HG02763 (cell line): ENCODE results near the gene MEAF6.
"Not testable (repeated sequence)": the region's sequence is repeated elsewhere in the genome, so short reads cannot be mapped to it uniquely, and the experiment has no call there.

ENCODE experiments used
- ATAC-seq: cut with Tn5 transposase; IDR thresholded peaks from one replicate; pipeline ENCODE4 v1.9.1; 2021; ENCODE audit warnings: mild to moderate bottlenecking, moderate library complexity; ENCODE audit not compliant: unreplicated experiment

The MEAF6 gene

DNA sequence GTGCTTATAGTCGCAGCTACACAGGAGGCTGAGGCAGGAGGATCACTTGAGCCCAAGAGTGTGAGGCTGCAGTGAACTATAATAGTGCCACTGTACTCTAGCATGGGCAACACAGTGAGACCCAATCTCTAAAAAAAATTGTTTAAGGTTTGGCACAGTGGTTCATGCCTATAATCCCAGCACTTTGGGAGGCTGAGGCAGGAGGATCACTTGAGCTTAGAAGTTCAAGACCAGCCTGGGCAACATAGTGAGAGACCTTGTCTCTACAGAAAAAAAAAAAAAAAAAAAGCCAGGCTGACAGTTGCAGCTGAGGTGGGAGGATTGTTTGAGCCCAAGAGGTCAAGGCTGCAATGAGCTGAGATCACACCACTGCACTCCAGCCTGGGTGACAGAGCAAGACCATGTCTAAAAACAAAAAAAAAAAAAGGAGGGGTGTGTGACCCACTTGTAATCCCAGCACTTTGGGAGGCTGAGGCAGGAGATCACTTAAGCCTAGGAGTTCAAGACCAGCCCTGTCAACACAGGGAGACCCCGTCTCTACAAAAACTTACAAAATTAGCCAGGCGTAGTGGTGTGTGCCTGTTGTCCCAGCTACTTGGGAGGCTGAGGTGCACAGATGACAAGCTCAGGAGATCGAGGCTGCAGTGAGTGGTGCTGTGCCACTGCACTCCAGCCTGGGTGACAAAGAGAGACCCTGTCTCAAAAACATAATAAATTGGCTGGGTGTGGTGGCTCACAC is 18.0 kb upstream of the MEAF6 start:
- ATAC-seq: not testable (repeated sequence)

DNA sequence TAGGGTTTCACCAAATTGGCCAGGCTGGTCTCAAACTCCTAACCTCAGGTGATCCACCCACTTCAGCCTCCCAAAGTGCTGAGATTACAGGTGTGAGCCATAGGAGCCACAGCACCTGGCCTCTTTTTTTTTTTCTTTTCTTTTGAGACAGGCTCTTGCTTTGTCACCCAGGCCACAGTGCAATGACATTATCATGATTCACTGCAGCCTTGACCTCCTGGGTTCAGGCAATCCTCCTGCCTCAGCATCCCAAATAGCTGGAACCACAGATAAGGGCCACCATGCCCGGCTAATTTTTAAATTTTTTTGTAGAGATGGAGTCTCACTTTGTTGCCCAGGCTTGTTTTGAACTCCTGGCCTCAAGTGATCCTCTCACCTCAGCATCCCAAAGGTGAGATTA is 15.3 kb upstream of the MEAF6 start:
- ATAC-seq: not testable (repeated sequence)

DNA sequence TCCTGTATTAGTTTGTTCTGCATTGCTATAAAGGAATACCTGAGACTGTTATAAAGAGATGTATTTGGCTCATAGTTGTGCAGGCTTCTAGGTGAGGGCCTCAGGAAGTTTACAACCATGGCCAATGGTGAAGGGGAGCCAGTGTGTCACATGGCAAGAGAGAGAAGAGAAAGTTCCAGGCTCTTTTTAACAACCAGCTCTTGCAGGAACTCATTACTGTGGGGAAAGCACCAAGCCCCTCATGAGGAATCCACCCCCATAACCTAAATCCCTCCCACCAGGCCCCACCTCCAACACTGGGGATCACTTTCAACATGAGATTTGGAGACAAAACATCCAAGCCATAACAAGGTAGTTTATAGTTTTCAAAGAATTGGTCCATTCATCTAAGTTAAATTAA is 5.0 kb upstream of the MEAF6 start:
- ATAC-seq: no peak

DNA sequence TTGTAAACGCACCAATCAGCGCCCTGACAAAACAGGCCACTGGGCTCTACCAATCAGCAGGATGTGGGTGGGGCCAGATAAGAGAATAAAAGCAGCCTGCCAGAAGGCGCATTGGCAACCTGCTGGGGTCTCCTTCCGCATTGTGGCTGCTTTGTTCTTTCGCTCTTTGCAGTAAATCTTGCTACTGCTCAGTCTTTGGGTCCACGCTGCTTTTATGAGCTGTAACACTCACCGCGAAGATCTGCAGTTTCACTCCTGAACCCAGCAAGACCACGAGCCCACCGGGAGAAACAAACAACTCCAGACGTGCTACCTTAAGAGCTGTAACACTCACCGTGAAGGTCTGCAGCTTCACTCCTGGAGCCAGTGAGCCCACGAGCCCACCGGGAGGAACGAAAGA is 4.4 kb upstream of the MEAF6 start:
- not testable (repeated sequence) for ATAC-seq

DNA sequence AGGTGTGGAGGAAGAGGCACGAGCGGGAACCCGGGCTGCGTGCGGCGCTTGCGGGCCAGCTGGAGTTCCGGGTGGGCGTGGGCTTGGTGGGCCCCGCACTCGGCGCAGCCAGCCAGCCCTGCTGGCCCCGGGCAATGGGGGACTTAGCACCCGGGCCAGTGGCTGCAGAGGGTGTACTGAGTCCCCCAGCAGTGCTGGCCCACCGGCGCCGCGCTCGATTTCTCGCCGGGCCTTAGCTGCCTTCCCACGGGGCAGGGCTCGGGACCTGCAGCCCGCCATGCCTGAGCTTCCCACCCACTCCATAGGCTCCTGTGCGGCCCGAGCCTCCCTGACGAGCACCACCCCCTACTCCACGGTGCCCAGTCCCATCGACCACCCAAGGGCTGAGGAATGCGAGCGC is 3.7 kb upstream of the MEAF6 start:
- not testable (repeated sequence) for ATAC-seq

DNA sequence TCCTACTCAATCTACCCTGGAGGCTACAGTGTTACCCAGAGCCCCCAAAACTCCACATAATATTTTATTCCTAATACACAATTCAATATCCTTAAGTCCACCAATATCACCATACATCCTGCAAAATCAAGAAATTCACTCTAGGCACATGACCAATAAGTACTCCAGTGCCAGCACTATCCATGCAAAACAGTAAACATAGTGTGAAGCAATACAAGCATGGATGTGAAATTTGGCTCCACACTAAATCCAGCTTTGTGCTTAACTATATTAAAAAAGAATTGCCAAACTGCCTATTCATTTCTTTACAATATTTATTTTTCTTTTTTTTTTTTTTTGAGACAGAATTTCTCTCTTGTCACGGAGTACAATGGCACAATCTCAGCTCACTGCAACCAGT is 3.0 kb upstream of the MEAF6 start:
- ATAC-seq: no peak

DNA sequence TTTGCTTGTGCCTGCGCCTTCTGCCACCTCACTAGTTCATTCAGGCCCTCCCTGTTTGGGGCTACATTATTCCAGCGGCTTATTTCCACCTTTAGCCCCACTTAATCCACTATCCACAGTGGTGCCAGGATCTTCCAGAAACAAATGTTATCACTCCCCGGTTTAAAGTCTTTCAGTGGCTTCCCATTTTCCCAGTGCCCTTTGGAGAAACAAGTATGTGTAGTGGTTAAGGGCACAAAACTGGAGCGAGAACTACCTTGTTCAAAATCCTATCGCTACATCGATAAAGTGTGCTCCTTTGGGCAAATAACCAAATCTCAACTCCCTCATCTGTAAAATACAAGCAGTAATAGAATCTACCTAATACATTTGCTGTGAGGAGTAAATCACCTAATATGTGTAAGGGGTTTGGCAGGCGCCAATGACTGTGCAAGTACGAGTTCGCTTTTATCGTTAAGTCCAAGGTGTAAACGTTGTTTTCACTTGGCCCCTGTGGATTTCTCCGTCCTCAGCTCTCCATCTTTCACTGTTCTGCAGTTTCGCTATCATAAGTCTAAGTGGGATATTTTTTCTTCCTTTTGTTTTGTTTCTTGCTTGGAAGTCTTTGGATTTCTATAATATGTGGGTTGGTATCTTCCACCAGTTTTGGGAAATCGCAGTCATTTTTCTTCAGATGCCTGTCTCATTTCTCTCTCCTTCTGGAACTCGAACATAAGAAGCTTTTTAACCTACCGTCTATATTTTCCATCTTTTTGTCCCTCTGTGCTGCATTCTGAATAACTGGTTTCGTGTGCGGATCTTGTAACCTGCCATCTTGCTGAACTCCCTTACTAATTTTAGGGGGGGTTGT is 844 bp upstream of the MEAF6 start:
- no peak for ATAC-seq

DNA sequence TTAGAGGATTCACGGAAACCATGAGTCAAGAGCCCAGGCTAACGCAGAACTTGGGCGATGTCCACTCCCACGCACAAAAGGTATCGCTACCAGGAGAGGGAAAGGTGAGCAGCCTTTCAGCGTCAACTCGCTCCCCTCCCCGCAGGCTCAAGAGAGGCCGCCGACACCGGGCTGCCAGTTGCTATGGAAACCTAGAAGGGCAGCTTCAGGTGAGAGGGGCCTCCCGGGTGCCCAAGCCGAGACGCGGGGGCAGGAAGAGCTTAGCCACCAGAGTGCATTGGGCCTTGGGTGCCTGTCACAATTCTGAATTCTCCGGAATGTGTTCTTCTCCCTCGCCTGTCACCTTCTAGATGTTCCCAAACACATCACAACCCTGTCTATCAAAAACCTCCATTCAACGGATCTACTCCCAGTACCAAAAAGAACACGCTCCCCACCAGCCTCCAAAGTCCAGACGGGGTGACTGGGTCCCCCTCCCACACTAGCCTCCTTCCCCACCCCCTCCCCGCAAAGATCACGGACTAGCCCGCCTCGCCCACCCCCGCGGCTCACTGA is 694 bp downstream of the MEAF6 start:
- peak; percentile 12 for ATAC-seq

DNA sequence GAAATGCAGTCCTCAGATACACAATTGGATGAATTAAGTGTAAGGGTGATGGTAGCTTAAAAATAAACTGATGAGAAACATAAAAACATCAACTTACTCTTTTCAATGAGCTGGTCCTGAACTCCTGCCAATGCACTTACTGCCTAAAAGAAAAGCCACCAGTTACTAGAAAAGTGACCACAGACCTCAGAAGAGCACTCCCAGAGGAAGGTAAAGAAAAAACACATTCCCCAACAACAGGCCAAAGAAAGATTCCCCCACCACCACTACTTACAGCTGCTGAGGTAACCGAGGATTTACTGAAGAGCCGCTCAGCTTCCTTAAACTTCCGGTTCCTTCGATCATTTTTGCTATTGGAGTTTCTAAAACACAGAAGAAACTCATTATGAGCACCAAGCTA is 5.4 kb downstream of the MEAF6 start:
- ATAC-seq: no peak

DNA sequence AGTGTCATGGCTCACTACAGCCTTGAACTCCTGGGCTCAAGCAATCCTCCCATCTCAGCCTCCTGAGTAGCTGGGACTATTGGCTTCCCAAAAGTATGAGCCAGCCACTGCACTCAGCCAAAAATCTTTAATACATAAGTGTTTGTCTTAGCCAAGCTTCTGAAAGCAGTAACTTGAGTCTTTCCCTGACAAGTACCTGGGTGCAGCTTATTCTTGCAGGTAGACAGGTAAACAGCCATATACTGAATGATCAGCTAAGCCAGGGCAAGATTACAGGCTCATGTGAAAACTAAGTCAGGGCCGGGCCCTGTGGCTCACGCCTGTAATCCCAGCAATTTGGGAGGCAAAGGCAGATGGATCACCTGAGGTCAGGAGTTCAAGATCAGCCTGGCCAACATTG is 7.8 kb downstream of the MEAF6 start:
- no peak for ATAC-seq

DNA sequence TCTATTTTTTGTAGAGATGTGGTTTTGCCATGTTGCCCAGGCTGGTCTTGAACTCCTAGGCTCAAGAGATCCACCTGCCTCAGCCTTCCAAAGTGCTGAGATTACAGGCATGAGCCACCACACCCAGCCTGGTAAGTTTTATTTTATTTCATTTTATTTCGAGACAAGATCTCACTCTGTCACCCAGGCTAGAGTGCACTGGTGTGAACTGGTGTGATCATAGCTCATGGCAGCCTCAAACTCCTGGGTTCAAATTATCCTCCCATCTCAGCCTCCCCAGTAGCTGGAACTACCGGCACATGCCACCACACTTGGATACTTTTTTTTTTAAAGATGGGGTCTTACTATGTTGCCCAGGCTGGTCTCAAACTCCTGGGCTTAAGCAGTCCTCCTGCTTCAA is 11.8 kb downstream of the MEAF6 start:
- ATAC-seq: not testable (repeated sequence)

DNA sequence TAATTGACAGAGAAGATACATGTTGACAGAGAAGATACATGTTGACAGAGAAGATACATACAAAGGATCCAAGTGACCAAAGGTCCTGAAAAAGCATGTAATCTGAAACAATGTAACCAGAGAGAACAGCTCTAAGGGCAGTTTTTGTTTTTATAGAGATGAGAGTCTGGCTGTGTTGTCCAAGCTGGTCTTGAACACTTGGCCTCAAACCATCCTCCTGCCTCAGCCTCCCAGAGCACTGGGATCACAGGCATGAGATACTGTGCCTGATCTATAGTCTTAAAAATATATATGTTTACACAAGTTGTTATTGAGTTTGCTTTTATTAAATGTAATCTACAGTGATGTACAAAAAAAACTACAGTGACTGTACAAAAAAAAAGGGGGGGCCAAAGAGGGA is 12.5 kb downstream of the MEAF6 start:
- ATAC-seq: no peak

DNA sequence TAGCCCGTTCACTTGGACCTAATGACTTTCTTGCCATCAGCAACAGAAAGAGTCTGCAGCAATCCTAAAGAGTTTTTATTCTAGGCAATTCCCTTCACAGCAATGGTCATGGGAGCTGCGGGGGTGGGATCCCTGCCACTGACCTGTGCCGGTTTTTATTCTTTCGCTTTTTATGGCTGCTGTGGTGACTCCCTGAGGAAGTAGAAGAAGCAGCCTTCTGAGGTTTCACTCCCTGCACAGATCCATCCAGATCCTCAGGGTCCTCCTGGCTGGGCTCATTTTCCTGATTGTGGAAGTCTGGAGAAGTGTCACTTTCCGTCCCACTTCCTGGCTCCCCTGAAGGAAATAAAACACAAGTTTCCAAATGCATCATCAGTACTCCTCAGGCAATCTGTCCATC is 12.9 kb downstream of the MEAF6 start:
- ATAC-seq: no peak

DNA sequence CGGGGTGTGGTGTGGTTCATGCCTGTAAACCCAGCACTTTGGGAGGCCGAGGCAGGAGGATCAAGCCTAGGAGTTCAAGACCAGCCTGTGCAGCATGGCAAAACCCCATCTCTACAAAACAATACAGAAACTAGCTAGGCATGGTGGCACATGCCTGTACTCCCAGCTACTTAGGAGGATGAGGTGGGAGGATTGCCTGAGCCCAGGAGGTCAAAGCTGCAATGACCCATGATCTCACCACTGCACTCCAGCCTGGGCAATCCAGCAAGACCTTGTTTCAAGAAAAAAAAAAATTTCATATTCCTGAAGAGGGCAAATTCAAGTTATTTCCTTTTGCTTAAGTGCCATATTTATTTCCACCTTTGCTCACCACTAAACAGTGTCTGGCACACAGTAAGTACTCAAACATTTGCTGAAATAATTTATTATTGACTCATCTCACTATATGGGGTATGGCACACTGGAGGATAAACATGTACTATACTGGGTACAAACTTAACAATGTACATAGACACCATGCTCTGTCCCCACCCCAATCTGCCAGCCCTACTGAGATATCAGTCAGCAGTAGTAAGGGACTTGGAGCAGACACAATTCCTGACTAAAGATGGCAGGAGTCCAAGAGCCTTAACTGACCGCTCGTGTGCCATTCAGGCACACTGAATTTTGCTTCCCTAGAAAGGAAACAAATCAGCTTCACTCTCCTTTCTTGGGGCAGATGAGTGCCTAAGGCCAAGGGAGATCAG is 15.5 kb downstream of the MEAF6 start:
- no peak for ATAC-seq

DNA sequence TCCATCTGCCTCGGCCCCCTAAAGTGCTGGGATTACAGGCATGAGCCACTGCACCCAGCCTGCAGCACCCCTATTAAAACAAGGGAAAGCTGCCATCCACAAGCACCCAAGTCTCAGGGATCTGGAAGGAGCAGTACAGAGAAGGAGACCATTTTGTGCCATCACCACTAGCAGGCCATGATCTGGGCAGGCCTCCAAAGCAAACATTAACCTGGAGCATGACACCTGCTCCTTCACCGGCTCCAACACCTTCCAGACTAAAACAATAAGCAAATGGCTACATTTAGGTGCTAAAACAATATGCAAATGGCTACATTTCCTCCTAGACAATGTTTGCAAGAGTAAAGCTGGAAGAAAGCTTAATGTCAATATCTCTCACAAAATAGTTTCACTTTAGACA is 16.7 kb downstream of the MEAF6 start:
- no peak for ATAC-seq

DNA sequence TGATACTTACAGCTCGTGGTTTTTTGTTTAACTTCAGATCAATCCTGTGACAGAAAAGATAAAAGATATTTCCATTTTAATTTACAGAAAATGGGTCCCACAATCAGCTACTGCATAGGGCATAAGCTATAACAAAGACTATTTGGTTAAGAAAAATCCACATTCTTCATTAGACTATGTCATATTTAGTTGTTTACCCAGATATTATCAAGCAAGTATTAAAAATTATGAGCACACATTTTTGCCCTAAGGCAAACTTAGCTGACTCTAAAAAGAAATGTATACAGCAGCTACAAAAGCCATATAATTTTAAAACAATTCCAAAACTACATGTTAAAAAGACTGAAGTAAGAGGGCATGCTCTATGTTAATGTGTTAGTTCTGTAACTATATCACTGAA is 18.7 kb downstream of the MEAF6 start:
- no peak for ATAC-seq

DNA sequence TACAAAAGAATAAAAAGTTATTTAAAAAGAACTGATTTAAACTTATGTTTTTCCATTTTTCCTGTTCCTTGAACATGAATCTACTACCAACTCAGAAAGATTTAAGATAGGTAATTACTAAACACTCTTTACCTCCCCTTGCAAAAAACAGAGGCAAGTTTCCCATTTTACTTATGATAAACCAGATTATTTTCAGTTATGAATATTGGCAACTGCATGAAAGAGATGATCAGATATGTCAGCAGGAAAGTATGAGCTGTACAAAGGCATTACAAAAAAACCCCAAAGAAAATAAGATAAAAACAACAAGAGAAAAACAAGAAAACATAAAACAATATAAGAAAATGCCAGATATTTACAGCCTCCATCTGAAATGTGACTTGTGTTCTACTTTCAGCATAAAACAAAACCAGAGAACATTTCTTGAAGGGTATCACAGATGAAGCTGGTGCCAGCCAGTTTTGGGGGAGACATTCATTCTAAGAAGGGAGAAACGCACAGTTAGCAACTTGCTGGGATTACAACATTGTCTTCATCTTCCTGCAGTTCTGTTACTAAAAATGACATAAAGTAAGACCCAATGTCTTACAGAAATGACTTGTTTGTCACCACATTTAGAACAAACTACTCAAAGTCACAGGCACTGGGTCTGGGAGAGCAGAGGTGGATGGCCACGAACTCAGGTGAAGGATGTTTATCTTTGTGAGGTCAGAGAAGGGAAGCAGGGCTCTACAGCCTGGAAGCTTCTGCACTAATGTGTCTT is 21.0 kb downstream of the MEAF6 start:
- ATAC-seq: no peak

DNA sequence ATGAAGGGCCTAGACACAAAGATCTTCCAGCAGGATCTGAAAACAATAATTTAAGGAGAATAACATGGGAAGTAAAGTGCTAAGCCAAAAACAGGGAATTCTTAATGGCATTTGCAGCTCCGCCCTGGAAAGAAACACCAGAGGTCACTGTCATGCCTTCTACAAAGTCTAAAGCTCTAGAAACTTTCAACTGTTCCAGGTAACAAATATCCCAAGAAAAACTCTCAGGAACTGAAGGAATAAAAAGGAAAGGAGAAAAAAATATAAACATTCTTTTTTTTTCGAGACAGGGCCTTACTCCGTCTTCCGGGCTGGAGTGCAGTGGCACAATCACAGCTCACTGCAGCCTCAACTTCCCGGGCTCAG is 27.0 kb downstream of the MEAF6 start:
- no peak for ATAC-seq

DNA sequence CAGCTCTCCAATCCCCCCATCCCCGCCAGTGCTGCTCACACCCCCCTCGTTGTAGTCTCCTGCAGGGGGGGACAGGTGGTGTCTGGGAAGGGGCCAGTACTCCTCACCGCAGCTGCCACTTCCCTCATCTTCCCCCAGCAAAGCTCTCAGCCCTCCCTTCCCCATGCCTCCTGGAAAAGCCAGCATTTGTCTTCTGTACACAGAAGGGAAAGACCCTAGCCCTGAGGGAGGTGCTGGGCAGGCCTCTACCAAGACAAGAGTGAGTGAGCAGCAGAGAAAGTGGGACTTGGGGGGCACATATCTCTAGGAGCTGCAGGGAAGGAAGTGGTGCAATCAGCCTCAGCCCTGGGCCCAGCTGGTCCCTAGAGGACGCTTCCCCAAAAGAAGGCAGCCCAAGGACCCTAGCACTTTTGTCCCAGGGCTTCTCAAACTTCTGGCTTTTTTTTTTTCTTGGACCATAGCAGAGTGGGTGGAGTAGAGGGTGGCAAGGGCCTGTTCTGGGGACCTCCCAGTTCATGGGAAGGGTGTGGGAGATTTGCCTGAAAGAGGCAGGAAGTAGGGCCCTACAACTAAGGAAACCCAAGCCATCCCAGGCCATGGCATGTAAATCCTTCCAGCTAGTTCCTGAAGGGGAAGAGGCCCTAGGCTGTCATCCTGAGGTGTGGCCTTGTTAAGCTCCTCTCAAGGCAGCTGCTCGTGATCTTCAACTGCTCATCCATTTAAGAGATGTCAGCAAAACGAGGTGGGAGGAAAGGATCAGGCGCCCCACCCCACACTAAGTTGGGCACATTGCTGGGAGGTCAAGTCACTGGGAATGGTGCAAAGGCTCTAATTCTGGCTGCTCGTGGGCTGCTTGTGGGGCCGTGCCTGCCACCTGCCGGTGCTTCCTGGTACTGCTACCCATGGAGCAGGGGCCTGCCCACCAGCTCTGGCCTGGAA is 27.6 kb downstream of the MEAF6 start:
- ATAC-seq: no peak
